ENCODE measurements around the gene ABCG4.

DNA sequence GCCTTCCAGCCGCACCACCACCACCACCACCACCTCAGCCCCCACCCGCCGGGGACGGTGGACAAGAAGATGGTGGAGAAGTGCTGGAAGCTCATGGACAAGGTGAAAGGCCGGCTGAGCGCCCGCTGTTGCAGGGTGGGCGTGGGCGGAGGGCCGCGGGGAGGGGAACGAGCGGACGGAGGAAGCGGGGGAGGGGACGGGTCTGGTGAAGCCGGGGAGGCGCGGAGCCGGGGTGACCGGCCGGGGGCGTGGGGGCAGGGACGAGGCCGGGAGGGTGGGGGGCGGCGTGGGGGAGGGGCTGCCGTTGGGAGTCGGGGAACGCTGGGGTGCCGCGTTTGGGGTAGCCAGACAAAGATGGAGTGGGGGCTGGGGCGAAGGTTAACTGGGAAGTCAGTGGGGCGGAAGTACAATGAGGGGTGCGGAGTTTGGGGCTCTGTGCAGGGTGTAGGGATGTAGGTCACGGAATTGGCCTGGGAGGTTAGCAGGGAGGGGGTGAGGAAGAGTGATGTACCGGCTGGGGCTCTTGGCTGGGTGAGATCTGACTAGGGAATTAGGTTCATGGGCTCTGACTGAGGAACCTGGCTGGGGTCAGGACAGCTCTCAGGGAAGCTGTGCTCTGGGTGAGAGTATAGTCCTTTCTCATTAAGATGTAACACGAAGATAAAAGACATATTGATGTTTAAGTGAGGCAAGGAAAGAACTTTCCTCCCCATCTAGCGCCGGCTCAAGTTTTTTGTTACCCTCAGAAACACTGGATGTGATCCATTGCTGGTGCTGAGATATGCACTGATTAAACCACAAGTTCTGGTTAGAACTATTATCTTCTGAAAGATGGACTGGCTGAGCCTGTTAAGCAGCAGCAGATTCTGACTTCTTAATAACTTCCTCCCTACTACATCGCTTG, 57.9 kb downstream of the ABCG4 start:
- TF ChIP-seq YY1 (IDR thresholded peaks at IDR 0.05; ENCODE audit: insufficient read depth, insufficient read length) (no peak), SUZ12 (IDR thresholded peaks at IDR 0.05; ENCODE audit: extremely low read depth, insufficient read depth, insufficient read length) (no peak), ZNF274 (IDR thresholded peaks at IDR 0.05; ENCODE audit: low read depth, low read length) (no peak)

Measured in NT2/D1 (cell line).